ENCODE data around the gene GCGR.

DNA sequence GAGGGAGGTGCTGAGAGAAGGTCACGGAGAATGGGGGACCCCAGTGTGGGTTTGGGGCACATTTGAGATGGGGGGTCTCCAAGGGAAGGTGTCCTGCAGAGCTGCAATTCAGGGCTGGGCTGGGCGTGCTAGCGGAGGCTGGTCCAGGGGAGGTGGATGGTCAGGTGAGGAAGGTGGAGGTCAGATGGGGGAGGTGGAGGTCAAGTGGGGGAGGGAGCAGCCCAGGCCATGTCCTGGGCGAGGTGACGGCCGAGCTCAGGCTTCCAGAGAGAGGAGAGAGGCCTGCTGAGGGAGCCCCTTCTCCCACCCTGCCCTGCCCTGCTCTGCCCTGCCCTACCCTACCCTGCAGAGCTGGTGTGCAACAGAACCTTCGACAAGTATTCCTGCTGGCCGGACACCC is 6.5 kb downstream of the GCGR start:
- TF ChIP-seq, protein P1, sequence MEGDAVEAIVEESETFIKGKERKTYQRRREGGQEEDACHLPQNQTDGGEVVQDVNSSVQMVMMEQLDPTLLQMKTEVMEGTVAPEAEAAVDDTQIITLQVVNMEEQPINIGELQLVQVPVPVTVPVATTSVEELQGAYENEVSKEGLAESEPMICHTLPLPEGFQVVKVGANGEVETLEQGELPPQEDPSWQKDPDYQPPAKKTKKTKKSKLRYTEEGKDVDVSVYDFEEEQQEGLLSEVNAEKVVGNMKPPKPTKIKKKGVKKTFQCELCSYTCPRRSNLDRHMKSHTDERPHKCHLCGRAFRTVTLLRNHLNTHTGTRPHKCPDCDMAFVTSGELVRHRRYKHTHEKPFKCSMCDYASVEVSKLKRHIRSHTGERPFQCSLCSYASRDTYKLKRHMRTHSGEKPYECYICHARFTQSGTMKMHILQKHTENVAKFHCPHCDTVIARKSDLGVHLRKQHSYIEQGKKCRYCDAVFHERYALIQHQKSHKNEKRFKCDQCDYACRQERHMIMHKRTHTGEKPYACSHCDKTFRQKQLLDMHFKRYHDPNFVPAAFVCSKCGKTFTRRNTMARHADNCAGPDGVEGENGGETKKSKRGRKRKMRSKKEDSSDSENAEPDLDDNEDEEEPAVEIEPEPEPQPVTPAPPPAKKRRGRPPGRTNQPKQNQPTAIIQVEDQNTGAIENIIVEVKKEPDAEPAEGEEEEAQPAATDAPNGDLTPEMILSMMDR (IDR thresholded peaks at IDR 0.05), result no peak
- TF ChIP-seq, protein P2, sequence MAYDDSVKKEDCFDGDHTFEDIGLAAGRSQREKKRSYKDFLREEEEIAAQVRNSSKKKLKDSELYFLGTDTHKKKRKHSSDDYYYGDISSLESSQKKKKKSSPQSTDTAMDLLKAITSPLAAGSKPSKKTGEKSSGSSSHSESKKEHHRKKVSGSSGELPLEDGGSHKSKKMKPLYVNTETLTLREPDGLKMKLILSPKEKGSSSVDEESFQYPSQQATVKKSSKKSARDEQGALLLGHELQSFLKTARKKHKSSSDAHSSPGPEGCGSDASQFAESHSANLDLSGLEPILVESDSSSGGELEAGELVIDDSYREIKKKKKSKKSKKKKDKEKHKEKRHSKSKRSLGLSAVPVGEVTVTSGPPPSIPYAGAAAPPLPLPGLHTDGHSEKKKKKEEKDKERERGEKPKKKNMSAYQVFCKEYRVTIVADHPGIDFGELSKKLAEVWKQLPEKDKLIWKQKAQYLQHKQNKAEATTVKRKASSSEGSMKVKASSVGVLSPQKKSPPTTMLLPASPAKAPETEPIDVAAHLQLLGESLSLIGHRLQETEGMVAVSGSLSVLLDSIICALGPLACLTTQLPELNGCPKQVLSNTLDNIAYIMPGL (CRISPR knock-in tag; IDR thresholded peaks at IDR 0.05), result no peak
- TF ChIP-seq CREB1 (CRISPR knock-in tag; IDR thresholded peaks at IDR 0.05), result no peak
- no peak for TF ChIP-seq SP1 (CRISPR knock-in tag; conservative IDR thresholded peaks at IDR 0.05)
- no peak for TF ChIP-seq NR3C1 (CRISPR knock-in tag; conservative IDR thresholded peaks at IDR 0.05; ENCODE audit: low read depth)
- TF ChIP-seq FOXJ3 (CRISPR knock-in tag; IDR thresholded peaks at IDR 0.05; ENCODE audit: borderline replicate concordance), result no peak
- TF ChIP-seq, protein P3, sequence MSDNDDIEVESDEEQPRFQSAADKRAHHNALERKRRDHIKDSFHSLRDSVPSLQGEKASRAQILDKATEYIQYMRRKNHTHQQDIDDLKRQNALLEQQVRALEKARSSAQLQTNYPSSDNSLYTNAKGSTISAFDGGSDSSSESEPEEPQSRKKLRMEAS (CRISPR knock-in tag; IDR thresholded peaks at IDR 0.05), result no peak

All from WTC11 (cell line).